GM19035 (cell line): ENCODE data around the gene LZTFL1.

Source experiments
- ATAC-seq: cut with Tn5 transposase; IDR thresholded peaks from one replicate; pipeline ENCODE4 v1.9.1; 2021; ENCODE audit not compliant: unreplicated experiment

The LZTFL1 gene

GRCh38 chr3:45787551-45787950, 54.4 kb downstream of the LZTFL1 start:
- ATAC-seq: no peak

GRCh38 chr3:45786801-45787495, 55.0 kb downstream of the LZTFL1 start:
- ATAC-seq: no peak

GRCh38 chr3:45785605-45786150, 56.2 kb downstream of the LZTFL1 start:
- no peak for ATAC-seq

- ATAC-seq: no peak
Observed at GRCh38 chr3:45783667-45784066, 58.3 kb downstream of the LZTFL1 start.

- no peak for ATAC-seq
Observed at GRCh38 chr3:45782381-45782780, 59.5 kb downstream of the LZTFL1 start.

- no peak for ATAC-seq
Observed at GRCh38 chr3:45781841-45782240, 60.1 kb downstream of the LZTFL1 start.

GRCh38 chr3:45781271-45781670, 60.6 kb downstream of the LZTFL1 start:
- no peak for ATAC-seq

- no peak for ATAC-seq
Observed at GRCh38 chr3:45779746-45780735, 61.9 kb downstream of the LZTFL1 start.

- no peak for ATAC-seq
Observed at GRCh38 chr3:45778761-45779201, 63.1 kb downstream of the LZTFL1 start.

- no peak for ATAC-seq
Observed at GRCh38 chr3:45777746-45778386, 64.1 kb downstream of the LZTFL1 start.

GRCh38 chr3:45777111-45777745, 64.7 kb downstream of the LZTFL1 start:
- ATAC-seq: no peak

- ATAC-seq: no peak
Observed at GRCh38 chr3:45776611-45777010, 65.3 kb downstream of the LZTFL1 start.

- no peak for ATAC-seq
Observed at GRCh38 chr3:45776301-45776595, 65.7 kb downstream of the LZTFL1 start.

GRCh38 chr3:45775571-45776300, 66.2 kb downstream of the LZTFL1 start:
- ATAC-seq: no peak

- ATAC-seq: no peak
Observed at GRCh38 chr3:45774581-45775521, 67.1 kb downstream of the LZTFL1 start.

- no peak for ATAC-seq
Observed at GRCh38 chr3:45773714-45774449, 68.0 kb downstream of the LZTFL1 start.
